ENCODE results near the gene CH25H. TPM values are rescaled to one million over a fixed set of nuclear protein-coding genes. Genes with fewer than 3 reads are reported as not detected.
"Not testable (repeated sequence)": the region's sequence is repeated elsewhere in the genome, so short reads cannot be mapped to it uniquely, and the experiment has no call there.

The CH25H gene
- total RNA-seq, 1 experiment from 2014 or later, result not detected

DNA sequence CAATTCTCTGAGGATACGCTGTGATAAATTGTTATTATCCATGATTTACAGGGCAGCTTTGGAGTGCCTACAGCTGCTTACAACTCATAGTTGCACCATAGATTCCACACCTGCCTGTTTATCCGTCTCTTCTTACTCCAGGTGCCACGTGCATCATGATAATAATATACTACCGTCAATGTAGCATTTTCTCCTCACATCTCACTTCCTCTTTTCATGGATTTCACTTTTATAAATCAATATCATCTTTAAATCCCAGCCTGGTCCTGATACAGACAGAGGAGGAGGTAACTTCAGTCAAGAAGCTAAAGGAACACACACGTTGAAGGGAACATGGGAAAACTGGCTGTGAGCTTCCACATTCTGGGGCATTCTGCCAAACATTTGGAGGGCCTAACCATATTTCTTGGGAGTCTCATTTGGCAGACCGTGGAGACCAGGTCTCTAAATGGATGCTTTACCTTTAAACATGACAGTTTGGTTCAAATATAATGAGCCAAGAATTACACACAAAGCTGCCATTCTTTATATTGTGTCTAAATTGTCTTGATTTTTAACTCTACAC is 2.4 kb downstream of the CH25H start:
- DNase-seq (ENCODE audit: extremely low read depth, low read depth), result no peak

DNA sequence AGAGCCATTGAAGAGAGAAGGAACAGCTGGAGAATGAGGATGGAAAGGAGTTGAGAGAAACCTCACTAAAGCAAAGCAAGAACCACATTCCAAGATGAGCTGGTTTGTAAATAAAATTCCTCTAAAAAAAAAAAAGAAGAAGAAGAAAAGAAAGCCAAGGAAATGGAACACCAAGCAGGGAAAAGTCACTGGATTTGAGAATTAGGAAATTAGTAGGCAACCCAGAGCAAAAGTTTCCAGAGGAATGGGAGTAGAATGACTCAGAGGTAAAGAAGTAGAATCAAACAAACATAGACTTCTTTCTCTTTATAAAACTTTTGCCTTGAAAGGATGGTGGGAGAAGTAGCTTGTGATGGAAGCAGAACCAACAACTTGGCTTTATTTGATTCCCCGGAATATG is 3.9 kb downstream of the CH25H start:
- no peak for DNase-seq (ENCODE audit: extremely low read depth, low read depth)

- DNase-seq (ENCODE audit: extremely low read depth, low read depth), result no peak
These were observed 5.1 kb downstream of the CH25H start for GRCh38 chr10:89202033-89202425.

DNA sequence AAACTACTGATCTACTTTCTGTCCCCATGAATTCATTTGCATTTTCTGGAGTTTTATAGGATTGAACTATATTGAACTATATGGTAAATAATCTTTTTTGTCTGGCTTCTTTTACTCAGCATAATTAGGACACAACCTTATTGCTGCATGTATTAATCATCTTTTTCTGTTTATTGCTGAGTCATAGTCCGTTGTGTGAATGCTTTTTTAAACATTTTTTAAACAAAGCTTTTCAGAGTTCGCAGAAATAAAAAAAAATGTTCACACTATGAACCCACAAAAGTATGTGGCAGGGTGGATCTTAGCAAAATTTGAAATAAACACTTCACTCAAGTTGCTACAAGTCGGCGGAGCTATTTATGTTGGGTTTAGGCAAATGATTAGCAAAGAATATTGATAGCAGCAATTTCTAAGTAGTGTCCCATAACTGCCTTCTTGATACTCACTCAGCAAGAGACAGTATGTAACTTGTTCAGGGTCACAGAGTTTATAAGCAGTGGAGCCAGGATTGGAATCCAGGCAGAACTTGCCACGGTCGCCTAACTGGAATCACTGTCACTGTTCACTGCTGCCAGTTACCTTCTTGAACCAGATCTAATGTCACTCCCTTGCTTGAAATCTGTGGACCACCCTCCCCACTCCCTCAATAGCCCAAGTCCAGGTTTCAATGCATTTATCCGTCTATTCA is 5.6 kb downstream of the CH25H start:
- DNase-seq (ENCODE audit: extremely low read depth, low read depth), result no peak

- no peak for DNase-seq (ENCODE audit: extremely low read depth, low read depth)
These were observed 9.6 kb downstream of the CH25H start for GRCh38 chr10:89197473-89197872.

DNA sequence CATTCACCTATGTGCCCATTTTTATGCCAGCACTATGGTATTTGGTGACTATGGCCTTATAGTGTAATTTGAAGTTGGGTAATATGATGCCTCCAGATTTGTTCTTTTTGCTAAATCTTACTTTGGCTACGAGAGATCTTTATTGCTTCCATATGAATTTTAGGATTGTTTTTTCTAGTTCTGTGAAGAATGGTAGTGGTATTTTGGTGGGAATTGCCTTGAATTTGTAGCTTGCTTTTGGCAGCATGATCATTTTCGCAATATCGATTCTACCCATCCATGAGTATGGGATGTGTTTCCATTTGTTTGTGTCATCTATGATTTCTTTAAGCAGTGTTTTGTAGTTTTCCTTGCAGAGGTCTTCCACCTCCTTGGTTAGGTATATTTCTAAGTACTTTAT is 15.8 kb downstream of the CH25H start:
- DNase-seq (ENCODE audit: extremely low read depth, low read depth), result not testable (repeated sequence)

DNA sequence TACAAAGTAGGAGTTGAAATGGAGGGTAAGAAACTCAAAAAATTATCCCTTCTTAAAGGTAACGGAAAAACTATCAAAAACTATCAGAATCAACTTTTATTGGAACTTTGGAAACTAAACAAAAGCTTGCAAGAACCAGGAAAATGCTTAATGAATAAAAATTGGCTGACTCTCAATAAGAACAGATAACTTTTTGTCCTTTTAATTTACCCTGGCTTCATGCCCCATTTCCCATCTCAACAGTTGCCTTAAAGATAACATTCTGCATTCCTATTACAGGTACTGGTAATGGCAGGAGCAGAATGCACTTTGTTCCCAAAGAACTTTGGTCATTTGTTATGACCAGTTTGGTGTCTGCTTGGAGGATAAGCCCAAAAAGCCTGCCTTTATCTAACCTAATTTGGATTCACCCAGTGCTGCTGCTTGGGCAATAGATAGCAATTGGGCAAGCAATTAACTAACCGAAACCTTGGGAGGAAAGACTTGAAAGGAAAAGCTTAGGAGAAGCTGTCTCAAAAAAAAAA is 17.8 kb downstream of the CH25H start:
- DNase-seq (ENCODE audit: extremely low read depth, low read depth), result no peak

DNA sequence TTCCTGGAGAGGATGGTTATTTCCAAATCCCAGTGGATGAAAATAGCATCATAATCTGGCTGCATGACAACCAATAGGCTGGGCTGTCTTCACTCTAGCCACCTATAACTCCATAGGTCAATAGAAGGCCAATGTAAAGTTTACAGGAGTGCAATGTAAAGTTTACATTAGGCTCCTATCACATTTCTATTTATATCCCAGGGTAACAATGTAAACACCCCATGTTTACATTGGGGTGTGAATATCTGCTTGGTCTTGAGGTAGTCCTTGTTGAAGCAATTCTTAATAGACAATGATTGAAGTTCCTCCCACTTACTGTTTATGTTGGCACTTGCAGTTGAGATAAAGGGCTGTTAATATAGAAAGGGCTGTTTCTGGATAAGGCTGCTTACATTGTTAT is 21.5 kb downstream of the CH25H start:
- no peak for DNase-seq (ENCODE audit: extremely low read depth, low read depth)

DNA sequence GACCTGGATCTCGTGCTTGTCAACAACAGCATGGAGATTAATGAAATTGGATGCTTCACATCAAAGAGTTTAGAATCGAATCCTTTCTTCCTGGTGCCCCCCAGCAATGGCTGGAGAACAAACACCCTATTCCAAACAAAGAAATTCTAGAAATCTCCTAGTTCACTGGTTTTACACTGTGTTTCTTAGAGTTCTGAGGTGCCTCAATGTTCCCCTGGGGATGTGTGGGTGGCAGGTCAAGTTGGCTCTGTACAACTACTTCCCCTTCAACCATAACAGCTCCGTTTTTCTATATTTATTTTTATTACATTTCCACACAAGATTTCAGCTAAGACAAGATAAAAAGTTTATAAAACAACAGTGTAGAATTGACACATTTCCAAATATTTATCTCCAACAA is 22.5 kb downstream of the CH25H start:
- DNase-seq (ENCODE audit: extremely low read depth, low read depth), result no peak

- DNase-seq (ENCODE audit: extremely low read depth, low read depth), result no peak
These were observed 23.5 kb downstream of the CH25H start for GRCh38 chr10:89183571-89183970.

DNA sequence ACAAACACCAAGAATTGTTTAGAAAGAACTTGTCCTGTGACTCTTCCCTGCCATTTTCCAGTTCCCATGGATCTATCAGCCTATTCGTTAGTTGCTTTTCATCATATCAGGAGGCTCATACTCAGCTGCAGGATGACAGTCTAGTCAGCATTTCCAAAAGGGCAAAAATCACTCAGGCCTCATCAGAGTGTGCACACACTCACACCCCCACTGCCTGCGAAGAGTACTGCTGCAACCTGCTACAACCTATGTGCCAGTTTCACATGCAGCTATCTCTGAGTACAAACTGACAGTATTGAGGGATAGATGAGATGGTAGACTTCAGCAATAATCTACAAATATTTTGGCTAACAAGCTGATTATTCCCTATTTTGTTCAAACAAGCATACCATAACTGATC is 24.2 kb downstream of the CH25H start:
- DNase-seq (ENCODE audit: extremely low read depth, low read depth), result no peak

DNA sequence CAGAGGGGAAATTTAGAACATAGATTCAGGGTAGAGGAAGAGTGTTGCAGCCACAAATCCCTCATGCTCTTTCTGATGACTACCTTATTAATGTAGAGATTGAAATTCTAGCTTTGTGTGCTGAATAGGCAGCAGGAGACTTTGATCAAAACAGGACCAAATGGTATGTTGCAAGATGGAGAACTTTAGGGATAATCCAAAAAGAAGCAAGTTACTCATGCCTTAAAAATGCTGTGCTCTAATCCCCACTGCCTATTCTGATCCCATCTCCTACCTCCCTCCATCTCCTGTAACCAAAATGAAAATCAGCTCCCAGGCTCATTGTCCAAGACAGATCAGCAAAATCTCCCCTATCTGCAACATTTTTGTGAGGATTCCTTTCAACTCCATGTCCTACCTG is 31.3 kb downstream of the CH25H start:
- no peak for DNase-seq (ENCODE audit: extremely low read depth, low read depth)

DNA sequence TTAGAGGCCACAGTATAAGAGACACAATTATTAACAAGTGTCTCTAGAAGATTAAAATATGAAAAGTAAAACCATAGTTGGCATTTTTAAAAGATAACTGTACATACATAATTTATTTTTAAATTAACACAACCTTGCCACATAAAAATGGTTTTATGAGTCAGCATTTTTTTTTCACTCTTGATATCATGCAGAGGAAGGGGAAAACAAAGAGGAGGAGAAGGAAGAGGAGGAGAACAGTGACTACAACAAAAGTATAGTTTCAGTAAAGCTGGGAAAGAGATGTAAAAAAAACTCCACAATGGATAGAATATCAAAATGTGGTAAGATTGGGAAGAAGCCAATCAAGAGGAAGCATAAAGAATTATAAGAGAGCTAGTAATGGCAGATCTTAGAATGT is 34.0 kb downstream of the CH25H start:
- no peak for DNase-seq (ENCODE audit: extremely low read depth, low read depth)

DNA sequence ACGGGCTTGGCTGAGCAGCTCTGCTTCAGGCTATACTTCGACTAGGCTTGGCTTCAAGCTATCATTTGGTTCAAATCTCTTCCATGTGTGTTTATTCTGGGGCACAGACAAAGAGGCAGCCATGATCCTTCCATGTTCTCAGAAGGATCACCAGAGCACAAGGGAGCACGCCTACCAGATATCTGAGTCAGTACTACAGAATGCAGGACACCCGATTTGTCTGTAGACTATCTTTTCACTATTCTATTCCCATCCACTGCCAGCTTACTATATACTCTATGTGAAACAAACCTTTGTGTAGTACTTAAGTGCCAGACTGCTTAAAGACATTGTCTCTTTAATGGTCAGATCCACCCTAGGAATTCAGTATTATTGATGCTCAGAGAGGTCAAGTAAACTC is 35.1 kb downstream of the CH25H start:
- no peak for DNase-seq (ENCODE audit: extremely low read depth, low read depth)

DNA sequence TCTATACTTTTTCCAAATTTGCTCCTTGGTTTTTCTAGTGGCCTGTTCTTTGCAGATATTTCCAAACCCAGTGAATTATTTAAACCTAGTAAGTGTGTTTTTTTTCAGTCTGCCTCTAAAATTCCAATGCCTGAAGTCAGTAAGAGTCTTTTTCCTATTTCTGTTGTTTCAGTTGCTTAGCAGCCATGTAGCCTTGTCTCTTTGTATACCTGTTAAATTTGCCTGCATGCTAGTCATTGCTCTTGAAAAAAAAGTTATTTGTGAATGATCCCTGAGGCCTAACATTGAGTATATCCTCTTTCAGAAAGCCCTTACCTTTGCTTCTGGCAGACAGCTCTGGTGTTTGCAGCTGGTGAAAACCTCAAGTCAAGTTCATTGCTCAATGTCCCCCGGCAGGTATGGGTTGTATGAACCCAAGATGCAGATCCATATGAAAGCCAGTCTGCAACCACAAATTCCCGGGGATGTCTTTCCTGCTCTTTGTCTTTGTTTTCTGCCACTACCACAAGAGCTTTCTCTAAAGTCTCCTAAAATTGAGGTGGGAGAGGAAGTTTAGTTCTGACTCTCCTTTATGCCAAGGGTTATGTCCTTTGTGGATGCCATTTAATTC is 35.7 kb downstream of the CH25H start:
- DNase-seq (ENCODE audit: extremely low read depth, low read depth), result no peak

DNA sequence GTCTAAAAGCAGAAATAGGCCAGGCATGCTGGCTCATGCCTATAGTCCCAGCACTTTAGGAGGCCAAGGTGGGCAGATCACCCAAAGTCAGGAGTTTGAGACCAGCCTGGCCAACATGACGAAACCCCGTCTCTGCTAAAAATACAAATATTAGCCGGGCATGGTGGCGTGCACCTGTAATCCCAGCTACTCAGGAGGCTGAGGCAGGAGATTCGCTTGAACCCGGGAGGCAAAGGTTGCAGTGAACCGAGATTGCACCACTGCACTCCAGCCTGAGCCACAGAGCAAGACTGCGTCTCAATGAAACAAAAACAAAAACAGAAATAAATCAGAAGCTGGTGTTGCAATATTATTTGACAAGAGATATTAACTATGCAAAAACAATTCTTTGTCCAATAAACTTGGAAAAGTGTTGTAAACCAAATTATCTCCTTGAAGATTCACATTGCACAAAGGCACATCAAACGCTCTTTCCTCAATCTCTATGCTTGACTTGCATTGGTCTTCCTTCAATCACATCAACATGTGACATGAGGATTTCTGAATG is 38.7 kb downstream of the CH25H start:
- DNase-seq (ENCODE audit: extremely low read depth, low read depth), result not testable (repeated sequence)

DNA sequence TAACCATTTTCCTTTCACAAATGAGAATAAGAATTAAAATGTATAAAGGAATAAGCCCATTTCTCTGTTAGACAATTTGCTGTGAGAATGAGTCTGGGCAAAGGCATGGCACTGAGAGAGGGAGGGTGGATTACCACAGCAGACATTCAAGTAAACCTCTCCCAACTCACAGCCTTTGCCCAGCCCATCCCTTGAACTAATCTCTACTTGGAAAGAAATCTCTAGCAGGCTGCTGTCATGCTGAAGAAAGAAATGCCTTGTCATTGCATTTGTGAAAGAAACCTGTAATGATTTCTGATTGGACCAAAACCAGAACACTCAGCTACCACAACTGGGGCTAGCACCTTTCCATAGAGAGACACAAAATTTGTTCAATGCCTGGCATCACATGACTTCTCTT is 39.2 kb downstream of the CH25H start:
- no peak for DNase-seq (ENCODE audit: extremely low read depth, low read depth)

GRCh38 chr10:89165923-89166322 is 41.2 kb downstream of the CH25H start:
- DNase-seq (ENCODE audit: extremely low read depth, low read depth), result no peak

DNA sequence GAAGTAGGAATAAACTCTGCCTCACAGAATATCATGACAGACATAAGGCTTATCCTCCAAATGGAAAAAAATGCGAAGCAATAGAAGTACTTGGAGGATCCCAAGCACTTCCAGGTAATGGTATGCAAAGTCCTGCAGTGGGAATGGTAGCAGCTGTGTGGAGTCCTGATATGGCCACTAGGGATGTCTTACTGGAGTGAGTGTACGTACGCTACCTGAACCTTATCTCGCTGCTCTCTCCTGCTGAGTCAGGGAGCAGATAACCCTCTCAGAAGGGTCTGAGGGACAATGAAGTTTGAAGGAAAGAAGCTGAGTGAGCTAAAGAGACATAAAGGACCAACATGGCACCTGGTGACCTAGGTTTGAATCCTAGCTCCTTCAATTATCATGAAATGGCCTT is 42.2 kb downstream of the CH25H start:
- DNase-seq (ENCODE audit: extremely low read depth, low read depth), result no peak

GRCh38 chr10:89164080-89164479 is 43.0 kb downstream of the CH25H start:
- no peak for DNase-seq (ENCODE audit: extremely low read depth, low read depth)

- no peak for DNase-seq (ENCODE audit: extremely low read depth, low read depth)
These were observed 43.7 kb downstream of the CH25H start for GRCh38 chr10:89163265-89163995.

Measured in NCI-H460 (cell line).